Measurements from ENCODE around the gene CHRDL2.
A peak's percentile ranks its signal among the peaks of the same experiment; 100 is the strongest.

CHRDL2 gene

DNA sequence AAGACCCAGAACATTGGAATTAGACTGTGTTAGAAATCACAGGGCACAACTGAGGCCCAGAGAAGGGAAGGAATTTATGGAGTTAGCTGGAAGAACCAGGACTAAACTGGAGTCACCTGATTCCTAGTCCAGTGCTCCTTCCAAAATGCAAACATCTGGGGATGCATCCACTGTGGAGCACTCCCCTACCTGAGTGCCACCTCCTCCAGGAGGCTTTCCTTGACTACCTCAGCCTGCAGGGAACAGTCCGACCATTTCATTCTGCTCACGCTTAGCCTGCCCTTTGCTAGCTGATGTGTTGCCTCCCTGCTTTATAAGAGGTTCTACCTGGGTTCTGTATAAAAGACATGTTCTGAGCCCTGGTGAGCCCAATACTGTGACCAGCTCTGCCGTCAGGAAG lies 24.0 kb downstream of the CHRDL2 start:
- Histone ChIP-seq H3K27me3 (ENCODE audit: insufficient read depth, low read length, poor library complexity, severe bottlenecking) (no peaks in the 10 kb centered on the region), H3F3A (ENCODE audit: low read depth) (no peaks in the 10 kb centered on the region), H3K4me1 (ENCODE audit: insufficient read depth, low read length, poor library complexity, severe bottlenecking) (no peaks in the 10 kb centered on the region), H3K9me2 (replicated peaks; ENCODE audit: low read depth, low read length) (no peaks in the 10 kb centered on the region), H3K9me3 (ENCODE audit: insufficient read depth, low read depth, low read length) (no peaks in the 10 kb centered on the region), H4K20me1 (ENCODE audit: insufficient read depth, low read length, poor library complexity, severe bottlenecking) (no peaks in the 10 kb centered on the region), H3K4me2 (ENCODE audit: low read depth, low read length, poor library complexity, severe bottlenecking) (no peak overlapping the region), H3K4me3 (ENCODE audit: low read length, poor library complexity, severe bottlenecking) (no peak overlapping the region), H3K36me3 (ENCODE audit: insufficient read depth, low read length) (no peaks in the 10 kb centered on the region), H2AFZ (ENCODE audit: low read length) (no peak overlapping the region), H3K9ac (ENCODE audit: low read depth, low read length, poor library complexity, severe bottlenecking) (no peak overlapping the region), H3K79me2 (ENCODE audit: insufficient read depth, low read length) (no peaks in the 10 kb centered on the region)
- no peak for TF ChIP-seq EZH2phosphoT487 (IDR thresholded peaks at IDR 0.05; ENCODE audit: borderline replicate concordance)
- TF ChIP-seq, protein P1, sequence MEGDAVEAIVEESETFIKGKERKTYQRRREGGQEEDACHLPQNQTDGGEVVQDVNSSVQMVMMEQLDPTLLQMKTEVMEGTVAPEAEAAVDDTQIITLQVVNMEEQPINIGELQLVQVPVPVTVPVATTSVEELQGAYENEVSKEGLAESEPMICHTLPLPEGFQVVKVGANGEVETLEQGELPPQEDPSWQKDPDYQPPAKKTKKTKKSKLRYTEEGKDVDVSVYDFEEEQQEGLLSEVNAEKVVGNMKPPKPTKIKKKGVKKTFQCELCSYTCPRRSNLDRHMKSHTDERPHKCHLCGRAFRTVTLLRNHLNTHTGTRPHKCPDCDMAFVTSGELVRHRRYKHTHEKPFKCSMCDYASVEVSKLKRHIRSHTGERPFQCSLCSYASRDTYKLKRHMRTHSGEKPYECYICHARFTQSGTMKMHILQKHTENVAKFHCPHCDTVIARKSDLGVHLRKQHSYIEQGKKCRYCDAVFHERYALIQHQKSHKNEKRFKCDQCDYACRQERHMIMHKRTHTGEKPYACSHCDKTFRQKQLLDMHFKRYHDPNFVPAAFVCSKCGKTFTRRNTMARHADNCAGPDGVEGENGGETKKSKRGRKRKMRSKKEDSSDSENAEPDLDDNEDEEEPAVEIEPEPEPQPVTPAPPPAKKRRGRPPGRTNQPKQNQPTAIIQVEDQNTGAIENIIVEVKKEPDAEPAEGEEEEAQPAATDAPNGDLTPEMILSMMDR (conservative IDR thresholded peaks at IDR 0.05; ENCODE audit: low read length) = no peak

DNA sequence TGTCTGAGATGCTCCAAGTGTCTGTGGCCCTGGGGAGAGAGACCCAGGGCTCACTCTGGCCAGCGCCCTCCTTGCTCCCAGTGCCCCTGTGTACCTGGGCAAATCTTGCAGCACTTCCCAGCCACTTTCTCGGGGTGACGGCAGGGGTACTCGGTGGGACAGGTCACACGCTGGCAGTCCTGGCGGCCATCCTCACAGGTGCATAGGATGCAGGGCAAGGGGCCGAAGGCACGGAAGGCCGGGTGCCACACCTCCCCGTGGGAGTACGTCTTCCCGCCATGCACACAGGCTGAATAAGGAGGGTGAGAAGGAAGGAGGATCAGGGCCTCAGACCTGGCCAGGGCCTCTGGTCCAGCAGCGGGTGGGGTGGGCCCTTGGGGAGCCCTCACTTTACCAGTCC lies 28.0 kb downstream of the CHRDL2 start:
- no peaks in the 10 kb centered on the region for H3K36me3 ChIP-seq (ENCODE audit: insufficient read depth, low read length)
- H3K9ac ChIP-seq (ENCODE audit: low read depth, low read length, poor library complexity, severe bottlenecking) = no peak overlapping the region
- no peaks in the 10 kb centered on the region for H3K4me1 ChIP-seq (ENCODE audit: insufficient read depth, low read length, poor library complexity, severe bottlenecking)
- no peak overlapping the region for H3K4me2 ChIP-seq (ENCODE audit: low read depth, low read length, poor library complexity, severe bottlenecking)
- no peak overlapping the region for H3K4me3 ChIP-seq (ENCODE audit: low read length, poor library complexity, severe bottlenecking)
- no peak overlapping the region for H2AFZ ChIP-seq (ENCODE audit: low read length)
- no peaks in the 10 kb centered on the region for H3K27me3 ChIP-seq (ENCODE audit: insufficient read depth, low read length, poor library complexity, severe bottlenecking)
- no peaks in the 10 kb centered on the region for H3K9me2 ChIP-seq (replicated peaks; ENCODE audit: low read depth, low read length)
- no peak for TF ChIP-seq EZH2phosphoT487 (IDR thresholded peaks at IDR 0.05; ENCODE audit: borderline replicate concordance)
- TF ChIP-seq, protein P1 (conservative IDR thresholded peaks at IDR 0.05; ENCODE audit: low read length) = no peak
- H3F3A ChIP-seq (ENCODE audit: low read depth) = no peaks in the 10 kb centered on the region
- no peaks in the 10 kb centered on the region for H3K9me3 ChIP-seq (ENCODE audit: insufficient read depth, low read depth, low read length)
- no peaks in the 10 kb centered on the region for H4K20me1 ChIP-seq (ENCODE audit: insufficient read depth, low read length, poor library complexity, severe bottlenecking)
- H3K79me2 ChIP-seq (ENCODE audit: insufficient read depth, low read length) = no peaks in the 10 kb centered on the region

DNA sequence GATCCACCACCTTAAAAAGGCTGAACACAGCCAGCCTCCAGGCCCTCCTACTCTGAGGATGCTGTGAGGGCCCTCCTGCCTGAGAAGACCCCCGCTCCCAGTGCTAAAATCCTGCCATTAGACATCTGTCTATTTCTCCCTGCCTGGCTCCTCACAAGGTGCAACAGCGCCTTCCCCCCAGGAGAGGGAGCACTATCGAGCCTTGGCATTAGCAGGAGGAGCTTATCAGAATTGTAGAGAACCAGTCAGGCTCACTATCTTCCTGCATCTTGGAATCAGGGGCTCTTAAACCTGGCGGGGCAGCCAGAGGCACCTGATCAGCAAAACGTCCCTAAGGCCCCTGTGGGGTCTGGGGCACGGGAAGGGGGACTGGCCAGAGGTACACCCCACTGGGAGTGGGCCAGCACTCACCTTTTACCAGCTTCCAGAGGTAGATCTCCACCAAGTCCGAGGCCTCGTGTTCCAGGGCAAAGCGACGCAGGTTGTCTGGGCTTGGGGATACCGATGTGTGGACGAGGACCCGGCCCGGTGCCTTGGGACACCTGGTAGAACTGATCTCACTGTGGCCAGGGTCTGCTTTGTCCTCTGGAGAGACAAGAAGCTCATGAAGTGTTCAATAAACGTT lies 28.7 kb downstream of the CHRDL2 start:
- no peak overlapping the region for H3K9ac ChIP-seq (ENCODE audit: low read depth, low read length, poor library complexity, severe bottlenecking)
- no peaks in the 10 kb centered on the region for H3K4me1 ChIP-seq (ENCODE audit: insufficient read depth, low read length, poor library complexity, severe bottlenecking)
- no peak for TF ChIP-seq EZH2phosphoT487 (IDR thresholded peaks at IDR 0.05; ENCODE audit: borderline replicate concordance)
- TF ChIP-seq, protein P1 (conservative IDR thresholded peaks at IDR 0.05; ENCODE audit: low read length) = peak; percentile 95
- no peaks in the 10 kb centered on the region for H4K20me1 ChIP-seq (ENCODE audit: insufficient read depth, low read length, poor library complexity, severe bottlenecking)
- H3K9me3 ChIP-seq (ENCODE audit: insufficient read depth, low read depth, low read length) = no peaks in the 10 kb centered on the region
- no peaks in the 10 kb centered on the region for H3K9me2 ChIP-seq (replicated peaks; ENCODE audit: low read depth, low read length)
- H3K4me2 ChIP-seq (ENCODE audit: low read depth, low read length, poor library complexity, severe bottlenecking) = no peak overlapping the region
- no peak overlapping the region for H3K4me3 ChIP-seq (ENCODE audit: low read length, poor library complexity, severe bottlenecking)
- no peaks in the 10 kb centered on the region for H3K79me2 ChIP-seq (ENCODE audit: insufficient read depth, low read length)
- no peaks in the 10 kb centered on the region for H3K27me3 ChIP-seq (ENCODE audit: insufficient read depth, low read length, poor library complexity, severe bottlenecking)
- peak overlapping the region; percentile 40; the same call in 1 of the 2 replicates for H2AFZ ChIP-seq (ENCODE audit: low read length)
- H3F3A ChIP-seq (ENCODE audit: low read depth) = no peaks in the 10 kb centered on the region
- no peaks in the 10 kb centered on the region for H3K36me3 ChIP-seq (ENCODE audit: insufficient read depth, low read length)
